ENCODE data around the gene UPK3B. TPM values are rescaled to one million over a fixed set of nuclear protein-coding genes. Genes with fewer than 3 reads are reported as not detected.
A peak's percentile ranks its signal among the peaks of the same experiment; 100 is the strongest.

Gene UPK3B
- polyA plus RNA-seq, 3 donors: 0.33 TPM; not detected in 2

GRCh38 chr7:76512941-76513816 is 2.8 kb downstream of the UPK3B start:
- H3K4me2 ChIP-seq (replicated peaks; ENCODE audit: extremely low read depth, low read length, poor library complexity, severe bottlenecking): no peak overlapping the region
- Mint-ChIP-seq H3K27ac (peak overlapping the region in 1 of 7 donors; percentile 70), H3K9me3 (peaks cover 0 to 6% (median 0%) of the 10 kb centered on the region in 7 donors), H3K4me3 (no peak overlapping the region), H3K27me3 (ENCODE audit: low read depth in 3 of 3) (peaks cover 0 to 3% (median 2%) of the 10 kb centered on the region in 3 donors), H3K4me1 (no peaks in the 10 kb centered on the region), H3K36me3 (no peaks in the 10 kb centered on the region)
- intact Hi-C loops (cut with micrococcal nuclease): no loop called here
- H3K9ac ChIP-seq (ENCODE audit: insufficient read depth, low read length, poor library complexity, severe bottlenecking): no peak overlapping the region
- H3K27ac ChIP-seq (ENCODE audit: low read depth in 1 of 2, low read length in 2 of 2): no peak overlapping the region
- peak; percentile 28 for TF ChIP-seq CTCF (IDR thresholded peaks at IDR 0.05)
- H3K9me3 ChIP-seq (replicated peaks in 1 of 2; ENCODE audit: control insufficient read depth in 1 of 2, insufficient read depth in 1 of 2, low read length in 2 of 2): no peaks in the 10 kb centered on the region
- no peak overlapping the region for H3K4me3 ChIP-seq (replicated peaks in 1 of 3; ENCODE audit: low read depth in 2 of 3, low read length in 3 of 3)
- peaks cover 0 to 4% of the 10 kb centered on the region in 2 donors for H3K4me1 ChIP-seq (ENCODE audit: control insufficient read depth in 1 of 2, insufficient read depth in 2 of 2, low read length in 2 of 2)
- H3K27me3 ChIP-seq (ENCODE audit: control insufficient read depth in 2 of 2, insufficient read depth in 2 of 2, low read length in 2 of 2): no peaks in the 10 kb centered on the region
- H3K79me2 ChIP-seq (ENCODE audit: insufficient read depth, low read length): no peaks in the 10 kb centered on the region
- H4K20me1 ChIP-seq (ENCODE audit: insufficient read depth, low read length): no peaks in the 10 kb centered on the region
- DNase-seq: peak in 1 of 3 donors; percentile 9
- no peaks in the 10 kb centered on the region for H3K36me3 ChIP-seq (replicated peaks in 1 of 2; ENCODE audit: control insufficient read depth in 1 of 2, insufficient read depth in 2 of 2, low read length in 2 of 2)
- no peak overlapping the region for H2AFZ ChIP-seq (ENCODE audit: insufficient read depth, low read depth, low read length, poor library complexity, severe bottlenecking)
- 88% methylated on average over 17 of the region's 21 CpGs for WGBS (ENCODE audit: insufficient coverage)

- H3K79me2 ChIP-seq (ENCODE audit: insufficient read depth, low read length): no peaks in the 10 kb centered on the region
- no peaks in the 10 kb centered on the region for H3K9me3 ChIP-seq (replicated peaks in 1 of 2; ENCODE audit: control insufficient read depth in 1 of 2, insufficient read depth in 1 of 2, low read length in 2 of 2)
- H3K36me3 ChIP-seq (replicated peaks in 1 of 2; ENCODE audit: control insufficient read depth in 1 of 2, insufficient read depth in 2 of 2, low read length in 2 of 2): no peaks in the 10 kb centered on the region
- H3K4me3 Mint-ChIP-seq: no peak overlapping the region
- WGBS (ENCODE audit: insufficient coverage): 93% methylated on average over 16 of the region's 29 CpGs
- H3K36me3 Mint-ChIP-seq: no peaks in the 10 kb centered on the region
- H3K4me1 Mint-ChIP-seq: no peaks in the 10 kb centered on the region
- H3K4me2 ChIP-seq (replicated peaks; ENCODE audit: extremely low read depth, low read length, poor library complexity, severe bottlenecking): no peak overlapping the region
- DNase-seq: no peak
- no peak for TF ChIP-seq CTCF (IDR thresholded peaks at IDR 0.05)
- H3K27ac ChIP-seq (ENCODE audit: low read depth in 1 of 2, low read length in 2 of 2): no peak overlapping the region
- no peak overlapping the region for H3K9ac ChIP-seq (ENCODE audit: insufficient read depth, low read length, poor library complexity, severe bottlenecking)
- no peak overlapping the region for H2AFZ ChIP-seq (ENCODE audit: insufficient read depth, low read depth, low read length, poor library complexity, severe bottlenecking)
- peaks cover 0 to 3% (median 2%) of the 10 kb centered on the region in 3 donors for H3K27me3 Mint-ChIP-seq (ENCODE audit: low read depth in 3 of 3)
- no peaks in the 10 kb centered on the region for H3K9me3 Mint-ChIP-seq
- no peak overlapping the region for H3K4me3 ChIP-seq (replicated peaks in 1 of 3; ENCODE audit: low read depth in 2 of 3, low read length in 3 of 3)
- no peaks in the 10 kb centered on the region for H4K20me1 ChIP-seq (ENCODE audit: insufficient read depth, low read length)
- intact Hi-C loops (cut with micrococcal nuclease): no loop called here
- H3K4me1 ChIP-seq (ENCODE audit: control insufficient read depth in 1 of 2, insufficient read depth in 2 of 2, low read length in 2 of 2): no peaks in the 10 kb centered on the region
- H3K27me3 ChIP-seq (ENCODE audit: control insufficient read depth in 2 of 2, insufficient read depth in 2 of 2, low read length in 2 of 2): no peaks in the 10 kb centered on the region
- H3K27ac Mint-ChIP-seq: peak overlapping the region in 1 of 7 donors; percentile 63
Measured at GRCh38 chr7:76513817-76514799, 3.8 kb downstream of the UPK3B start.
